Ammon's horn (tissue), 1 donor: ENCODE data around the gene LACTB.
"Not testable (repeated sequence)": the region's sequence is repeated elsewhere in the genome, so short reads cannot be mapped to it uniquely, and the experiment has no call there.

Source experiments
- DNase-seq: peaks from one replicate; pipeline ENCODE4 v3.0.0-alpha.2; 2016; ENCODE audit warnings: low spot score

Gene LACTB

GRCh38 chr15:63089260-63090043, 32.2 kb upstream of the LACTB start:
- DNase-seq: no peak

GRCh38 chr15:63090472-63090871, 31.2 kb upstream of the LACTB start:
- no peak for DNase-seq

GRCh38 chr15:63090887-63091286, 30.8 kb upstream of the LACTB start:
- DNase-seq: no peak

- no peak for DNase-seq
Measured at GRCh38 chr15:63091679-63092446, 29.8 kb upstream of the LACTB start.

- peak; percentile 93 for DNase-seq
Measured at GRCh38 chr15:63093486-63094205, 28.0 kb upstream of the LACTB start.

GRCh38 chr15:63094495-63094931, 27.1 kb upstream of the LACTB start:
- DNase-seq: peak; percentile 52

GRCh38 chr15:63096178-63096577, 25.5 kb upstream of the LACTB start:
- no peak for DNase-seq

GRCh38 chr15:63098901-63099300, 22.8 kb upstream of the LACTB start:
- DNase-seq: not testable (repeated sequence)

GRCh38 chr15:63099581-63099980, 22.1 kb upstream of the LACTB start:
- not testable (repeated sequence) for DNase-seq

GRCh38 chr15:63103416-63103815, 18.2 kb upstream of the LACTB start:
- DNase-seq: no peak

- DNase-seq: no peak
Measured at GRCh38 chr15:63104727-63105126, 16.9 kb upstream of the LACTB start.

- not testable (repeated sequence) for DNase-seq
Measured at GRCh38 chr15:63105354-63105753, 16.3 kb upstream of the LACTB start.

GRCh38 chr15:63107895-63108546, 13.6 kb upstream of the LACTB start:
- DNase-seq: no peak

- no peak for DNase-seq
Measured at GRCh38 chr15:63109498-63109897, 12.2 kb upstream of the LACTB start.

- no peak for DNase-seq
Measured at GRCh38 chr15:63109920-63110319, 11.7 kb upstream of the LACTB start.

GRCh38 chr15:63110428-63111026, 11.1 kb upstream of the LACTB start:
- DNase-seq: no peak

- no peak for DNase-seq
Measured at GRCh38 chr15:63111481-63111880, 10.2 kb upstream of the LACTB start.

GRCh38 chr15:63112871-63113270, 8.8 kb upstream of the LACTB start:
- no peak for DNase-seq

- DNase-seq: no peak
Measured at GRCh38 chr15:63114465-63114864, 7.2 kb upstream of the LACTB start.

GRCh38 chr15:63118854-63119253, 2.8 kb upstream of the LACTB start:
- DNase-seq: no peak

GRCh38 chr15:63122002-63122875, 578 bp downstream of the LACTB start:
- DNase-seq: peak; percentile 90
